Measurements from ENCODE around the gene BMAL1.

Gene BMAL1

DNA sequence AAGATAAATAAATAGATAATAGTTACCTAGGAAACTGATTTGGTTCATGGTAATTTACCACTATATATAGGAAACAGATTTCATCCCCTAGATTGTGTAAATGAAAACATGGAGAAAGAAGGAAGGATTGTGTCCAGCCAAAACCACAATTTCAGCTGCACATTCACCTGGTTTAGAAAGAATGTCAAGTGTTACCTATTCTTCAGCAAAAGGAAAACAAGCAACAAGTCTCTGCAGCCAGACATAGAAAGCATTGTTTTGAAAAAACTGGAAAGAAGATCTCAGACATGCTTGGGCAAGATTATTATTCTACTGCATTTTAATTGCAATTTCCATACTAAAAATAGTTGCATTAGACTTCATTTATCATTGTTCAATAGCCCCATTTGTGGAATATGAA is 8.8 kb upstream of the BMAL1 start:
- ChIA-PET POLR2A (interaction anchor here (1.2 kb wide), 1 partner anchor 52 kb away, joined by 3 read pairs; no protein-coding TSS in a partner anchor), CTCF (interaction anchor here (1.3 kb wide), 1 partner anchor 30 kb away, joined by 3 read pairs; no protein-coding TSS in a partner anchor)
- TF ChIP-seq, protein P1, sequence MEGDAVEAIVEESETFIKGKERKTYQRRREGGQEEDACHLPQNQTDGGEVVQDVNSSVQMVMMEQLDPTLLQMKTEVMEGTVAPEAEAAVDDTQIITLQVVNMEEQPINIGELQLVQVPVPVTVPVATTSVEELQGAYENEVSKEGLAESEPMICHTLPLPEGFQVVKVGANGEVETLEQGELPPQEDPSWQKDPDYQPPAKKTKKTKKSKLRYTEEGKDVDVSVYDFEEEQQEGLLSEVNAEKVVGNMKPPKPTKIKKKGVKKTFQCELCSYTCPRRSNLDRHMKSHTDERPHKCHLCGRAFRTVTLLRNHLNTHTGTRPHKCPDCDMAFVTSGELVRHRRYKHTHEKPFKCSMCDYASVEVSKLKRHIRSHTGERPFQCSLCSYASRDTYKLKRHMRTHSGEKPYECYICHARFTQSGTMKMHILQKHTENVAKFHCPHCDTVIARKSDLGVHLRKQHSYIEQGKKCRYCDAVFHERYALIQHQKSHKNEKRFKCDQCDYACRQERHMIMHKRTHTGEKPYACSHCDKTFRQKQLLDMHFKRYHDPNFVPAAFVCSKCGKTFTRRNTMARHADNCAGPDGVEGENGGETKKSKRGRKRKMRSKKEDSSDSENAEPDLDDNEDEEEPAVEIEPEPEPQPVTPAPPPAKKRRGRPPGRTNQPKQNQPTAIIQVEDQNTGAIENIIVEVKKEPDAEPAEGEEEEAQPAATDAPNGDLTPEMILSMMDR (IDR thresholded peaks at IDR 0.05; ENCODE audit: insufficient read depth, low read length, missing control alignments), result no peak
- H3K4me3 ChIP-seq (ENCODE audit: low read depth, low read length), result no peak overlapping the region
- no peak for DNase-seq (ENCODE audit: low read depth, low spot score)

DNA sequence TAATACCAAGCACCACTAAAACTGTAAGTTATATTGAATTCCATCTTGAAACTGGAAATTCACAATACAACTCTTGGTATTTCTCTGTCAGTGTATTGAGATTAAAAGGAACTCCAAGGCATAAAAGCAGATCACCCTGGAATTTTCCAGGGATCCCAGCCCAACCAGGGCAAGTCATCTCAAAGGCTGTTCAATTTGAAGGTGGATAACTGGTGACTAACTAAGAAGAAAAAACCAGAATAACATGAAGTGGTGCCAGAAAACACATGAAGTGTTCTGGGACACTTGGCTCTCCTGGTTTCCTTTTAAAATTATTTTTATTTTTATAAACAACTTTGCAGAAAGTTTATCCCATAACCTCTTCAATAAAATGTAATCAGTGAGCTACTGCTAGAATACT is 7.8 kb upstream of the BMAL1 start:
- POLR2A ChIA-PET, result interaction anchor here (1.2 kb wide), 1 partner anchor 53 kb away, joined by 3 read pairs; no protein-coding TSS in a partner anchor
- no peak for DNase-seq (ENCODE audit: low read depth, low spot score)
- CTCF ChIA-PET, result interaction anchor here (0.6 to 1.3 kb wide), 2 partner anchors 31 to 67 kb away, joined by 3 read pairs; no protein-coding TSS in a partner anchor
- no peak overlapping the region for H3K4me3 ChIP-seq (ENCODE audit: low read depth, low read length)
- TF ChIP-seq, protein P1 (IDR thresholded peaks at IDR 0.05; ENCODE audit: insufficient read depth, low read length, missing control alignments), result no peak

DNA sequence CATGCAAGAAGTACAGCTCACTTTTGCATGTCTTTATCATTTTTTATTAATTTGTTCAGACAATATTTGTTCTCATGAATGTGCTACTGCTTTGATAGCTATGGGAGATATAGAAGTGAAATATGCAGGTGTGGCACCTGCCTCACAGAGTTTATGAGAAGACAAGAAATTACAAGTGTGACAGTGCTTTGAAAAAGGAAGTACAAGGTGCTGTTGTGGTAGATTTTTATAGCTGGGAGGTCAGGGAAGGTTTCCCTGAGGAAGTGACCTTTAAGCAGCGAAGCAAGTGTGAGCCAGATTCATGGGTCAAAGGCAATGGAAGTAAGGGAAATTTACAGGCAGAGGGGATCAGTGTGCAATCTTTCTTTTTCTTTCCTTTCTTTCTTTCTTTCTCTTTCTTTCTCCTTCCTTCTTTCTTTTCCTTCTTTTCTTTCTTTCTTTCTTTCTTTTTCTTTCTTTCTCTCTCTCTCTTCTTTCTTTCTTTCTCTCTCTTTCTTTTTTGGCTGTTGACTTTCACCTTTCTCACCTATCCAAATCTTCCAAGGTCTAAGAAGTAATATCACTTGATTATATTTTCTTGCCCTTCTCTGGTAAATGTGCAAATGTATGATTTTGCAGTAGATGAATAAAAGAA is 6.4 kb upstream of the BMAL1 start:
- CTCF ChIA-PET, result interaction anchor here (1.2 to 2.4 kb wide), 3 partner anchors 8 to 64 kb away, joined by 3 to 10 read pairs (median 3); no protein-coding TSS in a partner anchor
- TF ChIP-seq, protein P1 (IDR thresholded peaks at IDR 0.05; ENCODE audit: insufficient read depth, low read length, missing control alignments), result no peak
- no peak for DNase-seq (ENCODE audit: low read depth, low spot score)
- no peak overlapping the region for H3K4me3 ChIP-seq (ENCODE audit: low read depth, low read length)
- POLR2A ChIA-PET, result no interaction called here

- TF ChIP-seq, protein P1 (IDR thresholded peaks at IDR 0.05; ENCODE audit: insufficient read depth, low read length, missing control alignments), result no peak
- ChIA-PET POLR2A (interaction anchor here (1.1 kb wide), 1 partner anchor 60 kb away, joined by 3 read pairs; no protein-coding TSS in a partner anchor), CTCF (interaction anchor here (0.7 to 1.7 kb wide), 5 partner anchors 16 to 66 kb away, joined by 3 to 5 read pairs (median 3); no protein-coding TSS in a partner anchor)
- DNase-seq (ENCODE audit: low read depth, low spot score), result no peak
- peak overlapping the region; percentile 81 for H3K4me3 ChIP-seq (ENCODE audit: low read depth, low read length)
These were observed 1.1 kb upstream of the BMAL1 start for GRCh38 chr11:13276454-13276831.

- DNase-seq (ENCODE audit: low read depth, low spot score), result peak; percentile 81
- ChIA-PET CTCF (interaction anchor here (0.7 to 1.7 kb wide), 5 partner anchors 17 to 67 kb away, joined by 3 to 5 read pairs (median 3); no protein-coding TSS in a partner anchor), POLR2A (interaction anchor here (1.1 kb wide), 1 partner anchor 61 kb away, joined by 3 read pairs; no protein-coding TSS in a partner anchor)
- TF ChIP-seq, protein P1 (IDR thresholded peaks at IDR 0.05; ENCODE audit: insufficient read depth, low read length, missing control alignments), result no peak
- peak overlapping the region; percentile 81 for H3K4me3 ChIP-seq (ENCODE audit: low read depth, low read length)
These were observed 490 bp upstream of the BMAL1 start for GRCh38 chr11:13276832-13277767.

Measured in AG04449 (cell line).